GM12872 (cell line): ENCODE measurements around the gene ARAP1.

Source experiments
- TF ChIP-seq, protein P1 (sequence below): IDR thresholded peaks from 3 replicates; pipeline ENCODE4 v1.5.1; 2011; ENCODE audit warnings: low read depth, mild to moderate bottlenecking, low read length, moderate library complexity; ENCODE audit not compliant: insufficient read depth

Gene ARAP1

DNA sequence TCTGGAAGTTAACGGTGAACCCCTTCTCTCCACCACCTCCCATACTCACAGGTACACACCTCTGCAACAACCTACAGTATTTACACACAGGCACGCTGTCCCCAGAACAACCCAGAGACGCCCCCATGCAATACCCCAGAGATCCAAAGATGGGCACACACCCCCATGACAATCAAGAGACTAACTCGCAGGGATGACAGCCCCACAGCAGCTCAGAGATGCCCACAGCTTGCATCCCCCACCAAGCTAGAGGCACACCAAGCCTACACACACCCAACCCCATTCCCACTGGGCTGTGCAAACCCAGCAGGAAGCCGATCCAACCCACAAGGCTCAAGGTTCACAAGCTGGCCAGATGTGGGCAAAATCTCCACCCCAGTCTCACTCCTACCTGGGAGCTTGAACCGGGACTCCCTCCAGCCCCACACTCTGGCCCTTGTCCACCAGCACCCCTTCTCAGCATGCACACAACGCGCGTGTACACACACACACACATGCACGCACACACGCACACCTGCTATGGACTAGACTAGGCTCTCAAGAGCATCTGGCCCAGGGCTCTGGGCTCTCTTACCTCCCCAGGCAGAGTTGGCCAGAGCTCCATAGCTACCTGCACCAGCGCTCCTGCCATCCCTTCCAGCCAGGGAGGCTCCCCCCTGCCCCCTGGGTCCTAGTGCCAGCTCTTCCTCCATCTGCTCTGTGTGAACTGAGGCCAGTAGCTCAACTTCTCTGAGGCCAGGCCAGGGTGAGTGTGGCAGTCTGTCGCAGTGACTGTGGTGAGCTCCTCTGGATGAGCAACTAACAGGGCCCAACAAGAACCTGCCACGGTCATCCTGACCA, 30.1 kb upstream of the ARAP1 start:
- TF ChIP-seq, protein P1, sequence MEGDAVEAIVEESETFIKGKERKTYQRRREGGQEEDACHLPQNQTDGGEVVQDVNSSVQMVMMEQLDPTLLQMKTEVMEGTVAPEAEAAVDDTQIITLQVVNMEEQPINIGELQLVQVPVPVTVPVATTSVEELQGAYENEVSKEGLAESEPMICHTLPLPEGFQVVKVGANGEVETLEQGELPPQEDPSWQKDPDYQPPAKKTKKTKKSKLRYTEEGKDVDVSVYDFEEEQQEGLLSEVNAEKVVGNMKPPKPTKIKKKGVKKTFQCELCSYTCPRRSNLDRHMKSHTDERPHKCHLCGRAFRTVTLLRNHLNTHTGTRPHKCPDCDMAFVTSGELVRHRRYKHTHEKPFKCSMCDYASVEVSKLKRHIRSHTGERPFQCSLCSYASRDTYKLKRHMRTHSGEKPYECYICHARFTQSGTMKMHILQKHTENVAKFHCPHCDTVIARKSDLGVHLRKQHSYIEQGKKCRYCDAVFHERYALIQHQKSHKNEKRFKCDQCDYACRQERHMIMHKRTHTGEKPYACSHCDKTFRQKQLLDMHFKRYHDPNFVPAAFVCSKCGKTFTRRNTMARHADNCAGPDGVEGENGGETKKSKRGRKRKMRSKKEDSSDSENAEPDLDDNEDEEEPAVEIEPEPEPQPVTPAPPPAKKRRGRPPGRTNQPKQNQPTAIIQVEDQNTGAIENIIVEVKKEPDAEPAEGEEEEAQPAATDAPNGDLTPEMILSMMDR = no peak

DNA sequence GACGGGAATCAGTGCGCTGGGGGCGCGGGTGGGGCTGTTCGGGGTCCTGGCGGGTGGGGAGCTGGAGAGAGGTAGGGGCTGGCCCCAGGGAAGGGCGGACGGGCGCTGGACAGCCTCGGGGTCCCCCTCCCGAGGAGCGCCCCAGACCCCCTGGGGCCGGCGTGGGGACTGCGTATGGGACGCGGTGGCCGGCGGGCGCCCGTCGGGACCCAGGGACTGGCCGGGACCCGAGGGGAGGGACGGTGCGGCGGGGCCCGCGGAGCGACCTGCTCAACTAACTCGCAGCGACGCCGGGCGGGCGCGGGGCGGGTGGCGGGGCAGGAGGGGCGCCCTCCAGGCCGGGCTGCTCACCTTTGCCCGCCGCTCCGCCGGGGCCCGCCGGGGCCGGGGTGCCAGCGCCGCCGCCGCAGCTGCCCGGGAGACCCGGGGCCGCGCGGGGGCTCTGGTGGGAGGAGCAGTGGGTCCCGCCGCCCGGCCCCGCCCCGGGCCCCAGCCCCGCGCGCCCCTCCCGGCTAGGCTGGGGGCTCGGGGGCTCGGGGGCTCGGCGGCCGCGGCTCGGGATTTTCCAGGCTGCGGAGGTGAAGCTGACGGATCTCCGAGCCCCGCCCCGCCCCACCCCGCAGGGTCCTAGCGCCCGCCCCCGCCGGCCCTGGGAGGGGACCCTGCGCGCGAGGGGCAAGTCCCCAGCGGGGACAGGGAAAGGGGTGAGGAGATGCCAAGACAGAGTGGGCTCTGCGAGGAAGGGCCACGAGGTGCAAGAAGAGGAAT, 29.3 kb upstream of the ARAP1 start:
- TF ChIP-seq, protein P1 = no peak

DNA sequence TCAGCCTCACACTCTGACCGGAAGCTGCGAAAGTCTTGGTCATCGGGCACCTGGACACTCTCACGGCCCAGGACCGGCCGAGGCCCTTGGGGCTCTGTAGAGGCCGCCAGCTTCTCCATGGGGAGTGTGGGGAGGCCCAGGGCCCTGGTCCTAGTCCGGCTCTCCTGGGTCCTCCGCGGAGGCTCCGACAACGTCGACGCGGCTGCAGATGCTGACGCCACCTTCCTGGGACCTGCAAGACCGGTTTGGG, 28.8 kb upstream of the ARAP1 start:
- TF ChIP-seq, protein P1 = no peak

DNA sequence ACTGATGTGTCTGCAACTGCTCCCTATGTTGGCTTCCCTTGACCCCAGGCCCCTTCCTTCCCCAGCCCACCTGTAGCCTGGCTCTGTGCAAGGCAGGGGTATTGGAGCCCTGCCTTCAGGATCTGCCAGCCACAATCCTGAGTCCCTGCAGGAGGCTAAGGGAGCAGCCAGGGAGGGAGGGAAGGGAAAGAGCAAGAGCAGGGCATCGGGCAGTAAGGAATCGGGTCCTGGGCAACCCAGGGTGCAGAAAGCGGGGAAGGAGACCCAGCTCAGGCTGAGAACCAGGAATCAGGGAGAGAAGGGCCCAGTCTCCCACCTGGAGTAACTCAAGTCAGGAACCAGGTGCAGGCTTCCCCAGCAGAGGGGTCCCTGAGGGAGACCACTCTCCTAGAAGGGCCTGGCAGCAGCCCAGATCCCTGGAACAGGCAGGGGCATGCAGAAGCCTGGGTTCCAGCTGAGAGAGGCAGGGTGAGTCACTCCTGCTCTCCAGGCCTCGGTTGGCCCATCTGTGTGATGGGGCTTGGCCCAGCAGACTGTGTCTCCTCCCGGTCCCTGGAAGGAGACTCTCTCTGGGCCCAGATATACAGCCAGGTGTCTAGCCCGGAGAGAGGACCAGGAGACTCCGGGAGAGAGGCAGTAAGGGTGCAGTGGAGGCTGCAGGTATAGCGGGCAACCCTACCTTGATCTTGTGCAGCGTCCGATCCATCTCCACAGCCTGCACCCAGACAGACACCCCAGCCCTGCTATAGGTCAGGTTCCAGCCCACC, 28.3 kb upstream of the ARAP1 start:
- TF ChIP-seq, protein P1 = no peak

DNA sequence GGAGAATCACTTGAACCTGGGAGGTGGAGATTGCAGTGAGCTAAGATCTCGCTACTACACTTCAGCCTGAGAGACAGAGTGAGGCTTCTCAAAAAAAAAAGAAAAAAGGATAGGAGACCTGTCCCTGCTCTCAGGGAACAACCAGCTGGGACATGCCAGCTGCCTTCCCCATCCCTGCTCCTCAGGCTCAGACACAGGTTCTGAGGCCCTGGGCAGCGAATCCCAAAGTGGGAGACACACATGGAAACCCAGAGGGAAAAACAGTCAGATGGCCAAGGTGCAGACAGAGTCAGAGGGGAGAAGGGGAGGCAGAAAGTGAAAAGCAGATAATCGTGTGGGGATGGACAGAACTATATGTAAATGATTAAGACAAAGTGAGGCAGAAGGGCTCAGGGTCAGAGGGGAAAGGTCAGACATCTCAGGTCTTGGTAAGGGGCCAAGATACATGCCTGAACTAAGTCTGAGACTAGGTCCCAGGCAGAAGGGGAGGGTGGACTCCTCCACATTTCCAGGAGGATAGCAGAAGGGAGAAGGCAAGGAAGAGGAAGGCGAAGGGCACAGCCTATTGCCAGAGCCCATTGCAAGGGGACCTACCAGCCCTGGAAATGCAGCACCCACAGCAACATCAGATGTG, 27.4 kb upstream of the ARAP1 start:
- TF ChIP-seq, protein P1 = no peak

DNA sequence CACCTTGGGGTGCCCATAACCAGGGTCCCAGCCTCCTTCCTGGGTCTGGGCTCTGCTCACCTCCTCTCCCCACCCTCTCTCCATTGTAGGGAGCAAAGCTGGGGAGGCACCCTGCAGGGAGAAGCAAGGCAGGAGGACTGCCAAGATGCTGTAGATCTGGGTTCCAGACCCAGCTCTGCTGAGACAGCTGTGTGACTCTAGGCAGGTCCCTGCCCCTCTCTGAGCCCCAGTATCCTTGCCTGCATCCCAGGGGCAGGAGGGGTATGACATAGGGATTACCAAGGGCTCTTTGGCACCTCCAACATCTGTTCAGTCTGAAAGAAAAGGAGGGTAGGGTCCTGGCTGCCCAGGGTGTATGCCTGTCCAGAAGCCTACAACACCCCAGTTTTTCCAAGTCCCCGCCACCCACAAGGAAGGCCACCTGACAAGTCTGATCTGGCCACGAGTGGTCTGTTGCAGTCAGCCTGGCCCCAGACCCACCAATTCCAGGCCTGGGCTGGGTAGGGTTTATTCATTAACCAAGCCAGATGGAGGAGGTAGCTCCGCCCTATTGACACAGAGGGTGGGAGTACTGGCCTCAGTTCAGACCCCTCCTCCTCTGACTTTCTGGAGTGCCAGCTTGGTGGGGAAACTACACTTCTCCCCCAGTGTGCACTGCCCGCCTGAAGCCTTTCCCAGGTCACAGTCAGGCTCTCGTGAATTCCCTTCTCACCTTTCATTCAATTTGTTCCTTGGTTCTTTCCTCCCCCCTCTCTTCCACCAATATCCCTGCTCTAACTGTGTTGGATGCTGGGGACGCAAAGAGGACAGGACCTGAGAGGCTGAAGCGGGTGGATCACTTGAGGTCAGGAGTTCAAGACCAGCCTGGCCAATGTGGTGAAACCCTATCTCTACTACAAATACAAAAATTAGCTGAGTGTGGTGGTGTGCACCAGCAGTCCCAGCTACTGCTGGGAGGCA, 26.6 kb upstream of the ARAP1 start:
- TF ChIP-seq, protein P1 = no peak
